ENCODE results near the gene MCTP2. TPM values are rescaled to one million over a fixed set of nuclear protein-coding genes. Genes with fewer than 3 reads are reported as not detected.

MCTP2 gene
- total RNA-seq, 1 donor from 2014 or later: 0.35 TPM

DNA sequence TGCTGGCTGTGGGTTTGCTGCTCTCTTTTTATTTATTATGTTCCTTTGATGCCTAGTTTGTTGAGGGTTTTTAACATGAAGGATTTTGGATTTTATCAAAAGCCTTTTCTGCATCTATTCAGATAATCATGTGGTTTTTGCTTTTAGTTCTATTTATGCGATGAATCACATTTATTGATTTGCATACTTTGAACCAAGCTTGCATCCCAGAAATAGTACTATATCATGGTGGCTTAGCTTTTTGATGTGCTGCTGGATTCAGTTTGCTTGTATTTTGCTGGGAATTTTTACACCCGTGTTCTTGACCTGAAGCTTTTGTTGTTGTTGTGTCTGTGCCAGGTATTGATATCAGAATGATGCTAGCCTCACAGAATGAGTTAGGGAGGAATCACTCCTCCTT is 48.4 kb downstream of the MCTP2 start:
- no peak for DNase-seq (ENCODE audit: low read depth, low spot score)
- H3K4me3 Mint-ChIP-seq: no peak overlapping the region
- peaks cover 3% of the 10 kb centered on the region for H3K36me3 Mint-ChIP-seq (ENCODE audit: low read depth)
- TF ChIP-seq, protein P1, sequence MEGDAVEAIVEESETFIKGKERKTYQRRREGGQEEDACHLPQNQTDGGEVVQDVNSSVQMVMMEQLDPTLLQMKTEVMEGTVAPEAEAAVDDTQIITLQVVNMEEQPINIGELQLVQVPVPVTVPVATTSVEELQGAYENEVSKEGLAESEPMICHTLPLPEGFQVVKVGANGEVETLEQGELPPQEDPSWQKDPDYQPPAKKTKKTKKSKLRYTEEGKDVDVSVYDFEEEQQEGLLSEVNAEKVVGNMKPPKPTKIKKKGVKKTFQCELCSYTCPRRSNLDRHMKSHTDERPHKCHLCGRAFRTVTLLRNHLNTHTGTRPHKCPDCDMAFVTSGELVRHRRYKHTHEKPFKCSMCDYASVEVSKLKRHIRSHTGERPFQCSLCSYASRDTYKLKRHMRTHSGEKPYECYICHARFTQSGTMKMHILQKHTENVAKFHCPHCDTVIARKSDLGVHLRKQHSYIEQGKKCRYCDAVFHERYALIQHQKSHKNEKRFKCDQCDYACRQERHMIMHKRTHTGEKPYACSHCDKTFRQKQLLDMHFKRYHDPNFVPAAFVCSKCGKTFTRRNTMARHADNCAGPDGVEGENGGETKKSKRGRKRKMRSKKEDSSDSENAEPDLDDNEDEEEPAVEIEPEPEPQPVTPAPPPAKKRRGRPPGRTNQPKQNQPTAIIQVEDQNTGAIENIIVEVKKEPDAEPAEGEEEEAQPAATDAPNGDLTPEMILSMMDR (conservative IDR thresholded peaks at IDR 0.05): no peak
- H3K4me1 Mint-ChIP-seq: no peaks in the 10 kb centered on the region
- no peaks in the 10 kb centered on the region for H3K9me3 Mint-ChIP-seq
- no peak overlapping the region for H3K27ac Mint-ChIP-seq (ENCODE audit: unreplicated experiment)
- H3K27me3 Mint-ChIP-seq (ENCODE audit: low read depth): no peaks in the 10 kb centered on the region

DNA sequence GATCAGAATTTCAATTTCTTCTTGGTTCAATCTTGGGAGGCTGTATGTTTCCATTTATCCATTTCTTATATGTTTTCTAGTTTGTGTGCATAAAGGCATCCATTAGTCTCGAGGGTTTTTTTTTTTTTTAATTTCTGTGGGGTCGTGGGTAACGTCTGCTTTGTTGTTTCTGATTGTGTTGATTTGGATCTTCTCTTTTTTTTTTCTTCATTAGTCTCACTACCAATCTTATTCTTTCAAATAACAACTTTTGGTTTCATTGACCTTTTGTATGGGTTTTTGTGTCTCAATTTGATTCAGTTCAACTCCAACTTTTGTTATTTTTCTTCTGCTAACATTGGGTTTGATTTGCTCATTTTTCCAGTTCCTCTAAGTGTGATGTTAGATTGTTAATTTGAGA is 48.9 kb downstream of the MCTP2 start:
- DNase-seq (ENCODE audit: low read depth, low spot score): no peak
- Mint-ChIP-seq H3K27ac (ENCODE audit: unreplicated experiment) (no peak overlapping the region), H3K27me3 (ENCODE audit: low read depth) (no peaks in the 10 kb centered on the region), H3K4me3 (no peak overlapping the region), H3K4me1 (no peaks in the 10 kb centered on the region), H3K36me3 (ENCODE audit: low read depth) (peaks cover 3% of the 10 kb centered on the region), H3K9me3 (no peaks in the 10 kb centered on the region)
- TF ChIP-seq, protein P1 (conservative IDR thresholded peaks at IDR 0.05): no peak

DNA sequence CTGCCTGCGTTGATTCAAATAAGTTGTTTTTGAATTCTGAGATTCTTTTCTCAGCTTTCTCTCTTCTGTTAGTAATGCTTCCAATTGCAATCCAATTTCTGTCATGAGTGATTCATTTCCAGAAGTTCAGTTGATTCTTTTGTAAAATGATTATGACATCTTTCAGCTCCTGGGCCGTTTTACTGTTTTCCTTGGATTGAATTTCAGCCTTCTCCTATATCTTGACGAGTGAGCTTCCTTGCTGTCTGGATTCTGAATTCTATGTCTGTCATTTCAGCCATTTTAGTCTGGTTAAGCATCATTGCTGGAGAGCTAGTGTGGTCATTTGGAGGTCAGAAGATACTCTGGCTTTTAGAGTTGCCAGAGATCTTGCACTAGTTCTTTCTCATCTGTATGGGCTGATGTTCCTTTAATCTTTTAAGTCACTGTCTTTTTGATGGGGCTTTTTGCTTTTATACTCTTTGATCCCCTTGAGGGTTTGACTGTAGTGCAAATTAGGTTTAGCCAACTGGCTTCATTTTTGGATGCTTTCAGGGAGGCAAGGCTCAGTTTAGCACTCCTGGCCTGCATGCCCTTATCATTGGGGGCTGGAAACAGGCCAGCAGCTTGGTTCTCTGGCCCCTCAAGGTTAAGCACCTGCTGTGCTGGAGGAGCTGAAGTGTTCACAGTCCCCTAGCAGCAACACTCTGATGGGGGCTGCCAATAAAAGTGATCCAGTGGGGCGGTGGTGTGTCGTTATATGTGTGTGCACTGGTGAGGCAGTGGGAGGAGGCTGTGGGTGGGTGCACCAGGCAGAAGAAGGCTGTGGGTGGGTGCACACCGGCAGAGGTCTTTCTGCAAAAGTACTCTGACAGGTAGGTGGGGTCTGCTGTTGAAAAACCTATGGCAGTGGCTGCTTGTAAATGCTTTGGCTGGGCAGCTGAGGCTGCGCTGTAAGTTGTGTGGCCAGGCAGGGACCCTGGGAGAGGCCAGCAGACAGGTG is 51.2 kb downstream of the MCTP2 start:
- H3K9me3 Mint-ChIP-seq: no peaks in the 10 kb centered on the region
- no peaks in the 10 kb centered on the region for H3K27me3 Mint-ChIP-seq (ENCODE audit: low read depth)
- no peaks in the 10 kb centered on the region for H3K4me1 Mint-ChIP-seq
- H3K36me3 Mint-ChIP-seq (ENCODE audit: low read depth): peaks cover 3% of the 10 kb centered on the region
- TF ChIP-seq, protein P1 (conservative IDR thresholded peaks at IDR 0.05): no peak
- DNase-seq (ENCODE audit: low read depth, low spot score): no peak
- H3K4me3 Mint-ChIP-seq: no peak overlapping the region
- no peak overlapping the region for H3K27ac Mint-ChIP-seq (ENCODE audit: unreplicated experiment)

DNA sequence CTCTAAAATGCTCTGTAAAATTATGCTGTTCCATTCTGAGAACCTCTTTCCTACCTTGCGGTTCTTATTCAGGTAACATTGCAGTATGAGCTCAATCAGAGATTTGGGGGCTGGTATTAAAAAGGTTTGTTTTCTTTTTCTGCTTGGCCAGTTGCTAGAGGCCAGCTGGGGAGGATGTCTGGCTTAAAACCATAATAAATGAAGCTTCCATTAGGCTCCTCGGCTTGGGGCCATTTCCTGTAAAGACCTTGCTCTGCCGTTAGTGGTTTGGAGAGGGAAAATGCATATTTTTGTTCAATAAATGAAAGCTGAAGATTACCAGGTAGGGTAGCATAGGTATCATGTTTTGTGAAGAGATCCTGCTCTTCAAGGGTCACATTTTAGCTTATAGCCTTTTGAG is 55.2 kb downstream of the MCTP2 start:
- DNase-seq (ENCODE audit: low read depth, low spot score): no peak
- H3K27ac Mint-ChIP-seq (ENCODE audit: unreplicated experiment): no peak overlapping the region
- H3K4me3 Mint-ChIP-seq: no peak overlapping the region
- H3K36me3 Mint-ChIP-seq (ENCODE audit: low read depth): peaks cover 5% of the 10 kb centered on the region
- H3K9me3 Mint-ChIP-seq: peaks cover 10% of the 10 kb centered on the region
- H3K4me1 Mint-ChIP-seq: no peaks in the 10 kb centered on the region
- no peaks in the 10 kb centered on the region for H3K27me3 Mint-ChIP-seq (ENCODE audit: low read depth)
- TF ChIP-seq, protein P1 (conservative IDR thresholded peaks at IDR 0.05): no peak

DNA sequence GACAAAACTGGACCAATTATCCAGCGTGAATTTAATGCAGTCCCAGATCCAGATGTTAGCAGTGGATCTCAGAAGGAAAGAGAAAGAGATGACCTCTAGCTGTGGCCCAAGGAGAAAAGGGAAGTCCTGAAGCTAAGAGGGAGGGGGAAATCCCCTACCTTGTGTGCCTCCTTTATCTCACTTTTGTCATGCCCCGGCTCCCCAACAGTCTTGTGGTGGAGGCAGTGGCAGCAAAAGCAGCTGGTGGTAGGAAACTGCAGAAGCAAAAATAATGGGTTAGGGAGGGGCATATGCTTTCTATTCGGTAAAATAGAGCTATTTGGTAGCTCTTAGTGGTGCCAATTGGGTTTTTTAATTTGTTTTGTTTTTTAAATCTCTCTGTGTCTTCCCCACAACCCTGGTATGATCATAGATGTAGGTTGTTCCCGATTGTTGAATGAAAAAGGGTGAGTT is 56.5 kb downstream of the MCTP2 start:
- TF ChIP-seq, protein P1 (conservative IDR thresholded peaks at IDR 0.05): no peak
- DNase-seq (ENCODE audit: low read depth, low spot score): no peak
- Mint-ChIP-seq H3K27me3 (ENCODE audit: low read depth) (no peaks in the 10 kb centered on the region), H3K4me1 (no peaks in the 10 kb centered on the region), H3K36me3 (ENCODE audit: low read depth) (peaks cover 5% of the 10 kb centered on the region), H3K9me3 (peaks cover 10% of the 10 kb centered on the region), H3K27ac (ENCODE audit: unreplicated experiment) (no peak overlapping the region), H3K4me3 (no peak overlapping the region)

Data from neural crest cell (in vitro differentiated cells).